Adipose tissue (tissue), 3 donors: ENCODE results near the gene AGBL1. TPM values are rescaled to one million over a fixed set of nuclear protein-coding genes. Genes with fewer than 3 reads are reported as not detected.
"Not testable (repeated sequence)": the region's sequence is repeated elsewhere in the genome, so short reads cannot be mapped to it uniquely, and the experiment has no call there.

Experiments
- H3K27ac ChIP-seq: one replicate; pipeline ENCODE4 v1.5.1; 2013; ENCODE audit warnings: low read depth, low read length
- WGBS, 3 donors: extraction: QIAGEN DNeasy Blood & Tissue Kit; methylation state at CpG; one replicate each; pipeline ENCODE4 v1.1.7; 2013; 5-methylcytosine and 5-hydroxymethylcytosine counted together
- polyA plus RNA-seq, 3 donors: library from polyadenylated mRNA; stranded (reverse); fragments of 200-250 nt; gene quantifications; one replicate each; pipeline ENCODE4 v1.2.3, GENCODE V29; 2013
- donor health status: healthy with polysubstance abuse.
- donor health status: Bipolar disorder and iron deficiency.
- donor health status: healthy.

The AGBL1 gene
- polyA plus RNA-seq, 3 donors, result not detected

- 71 to 83% (median 80%) methylated on average over 3 of the region's 3 CpGs for WGBS, 3 donors
- no peak overlapping the region for H3K27ac ChIP-seq
Measured at GRCh38 chr15:86522721-86523120, 443.1 kb downstream of the AGBL1 start.

GRCh38 chr15:86526938-86527690 lies 447.4 kb downstream of the AGBL1 start:
- WGBS, 3 donors, result 67 to 77% (median 74%) methylated on average over 4 of the region's 4 CpGs

GRCh38 chr15:86528094-86528493 lies 448.4 kb downstream of the AGBL1 start:
- 87 to 91% (median 91%) methylated on average over 19 to 26 of the region's 26 CpGs for WGBS, 3 donors

More at GRCh38 chr15:86526938-86527690, 447.4 kb downstream of the AGBL1 start:
- no peak overlapping the region for H3K27ac ChIP-seq

GRCh38 chr15:86538141-86538540 lies 458.5 kb downstream of the AGBL1 start:
- no peak overlapping the region for H3K27ac ChIP-seq
- 62 to 81% (median 78%) methylated on average over 2 of the region's 2 CpGs for WGBS, 3 donors

More at GRCh38 chr15:86528094-86528493, 448.4 kb downstream of the AGBL1 start:
- H3K27ac ChIP-seq, result not testable (repeated sequence)

GRCh38 chr15:86540840-86541467 lies 461.3 kb downstream of the AGBL1 start:
- no peak overlapping the region for H3K27ac ChIP-seq
- 69 to 73% (median 69%) methylated on average over 4 of the region's 4 CpGs for WGBS, 3 donors

- no peak overlapping the region for H3K27ac ChIP-seq
- 45 to 71% (median 67%) methylated on average over 1 of the region's 1 CpG for WGBS, 3 donors
Measured at GRCh38 chr15:86541540-86541939, 461.9 kb downstream of the AGBL1 start.

- H3K27ac ChIP-seq, result no peak overlapping the region
- 62 to 76% (median 76%) methylated on average over 1 of the region's 1 CpG for WGBS, 3 donors
Measured at GRCh38 chr15:86550075-86550474, 470.4 kb downstream of the AGBL1 start.

GRCh38 chr15:86553108-86553507 lies 473.4 kb downstream of the AGBL1 start:
- 54 to 73% (median 62%) methylated on average over 1 of the region's 1 CpG for WGBS, 3 donors

GRCh38 chr15:86555098-86555497 lies 475.4 kb downstream of the AGBL1 start:
- no peak overlapping the region for H3K27ac ChIP-seq
- WGBS, 3 donors, result 40 to 44% (median 42%) methylated on average over 2 of the region's 2 CpGs

More at GRCh38 chr15:86553108-86553507, 473.4 kb downstream of the AGBL1 start:
- H3K27ac ChIP-seq, result no peak overlapping the region

GRCh38 chr15:86555939-86556338 lies 476.3 kb downstream of the AGBL1 start:
- no peak overlapping the region for H3K27ac ChIP-seq
- WGBS, 3 donors, result 37 to 54% (median 48%) methylated on average over 1 of the region's 1 CpG

- WGBS, 3 donors, result 74 to 83% (median 82%) methylated on average over 3 of the region's 3 CpGs
- no peak overlapping the region for H3K27ac ChIP-seq
Measured at GRCh38 chr15:86556396-86557017, 476.8 kb downstream of the AGBL1 start.

GRCh38 chr15:86557018-86557550 lies 477.4 kb downstream of the AGBL1 start:
- 39 to 56% (median 52%) methylated on average over 3 of the region's 3 CpGs for WGBS, 3 donors
- no peak overlapping the region for H3K27ac ChIP-seq

GRCh38 chr15:86558252-86558651 lies 478.6 kb downstream of the AGBL1 start:
- no peak overlapping the region for H3K27ac ChIP-seq

- 73 to 91% (median 75%) methylated on average over 5 of the region's 5 CpGs for WGBS, 3 donors
Measured at GRCh38 chr15:86558686-86559085, 479.0 kb downstream of the AGBL1 start.

GRCh38 chr15:86568378-86568777 lies 488.7 kb downstream of the AGBL1 start:
- H3K27ac ChIP-seq, result no peak overlapping the region

More at GRCh38 chr15:86558686-86559085, 479.0 kb downstream of the AGBL1 start:
- no peak overlapping the region for H3K27ac ChIP-seq

GRCh38 chr15:86570738-86571137 lies 491.1 kb downstream of the AGBL1 start:
- WGBS, 3 donors, result 82 to 86% (median 84%) methylated on average over 9 of the region's 9 CpGs
- no peak overlapping the region for H3K27ac ChIP-seq

- no peak overlapping the region for H3K27ac ChIP-seq
- WGBS, 3 donors, result 62 to 78% (median 77%) methylated on average over 11 of the region's 11 CpGs
Measured at GRCh38 chr15:86571873-86572272, 492.2 kb downstream of the AGBL1 start.

- 81 to 91% (median 88%) methylated on average over 21 of the region's 21 CpGs for WGBS, 3 donors
- no peak overlapping the region for H3K27ac ChIP-seq
Measured at GRCh38 chr15:86572368-86572841, 492.7 kb downstream of the AGBL1 start.

GRCh38 chr15:86573476-86573875 lies 493.8 kb downstream of the AGBL1 start:
- 65 to 85% (median 70%) methylated on average over 3 of the region's 3 CpGs for WGBS, 3 donors
- H3K27ac ChIP-seq, result no peak overlapping the region
